ENCODE measurements around the gene ZNF441.
A peak's percentile ranks its signal among the peaks of the same experiment; 100 is the strongest.
"Not testable (repeated sequence)": the region's sequence is repeated elsewhere in the genome, so short reads cannot be mapped to it uniquely, and the experiment has no call there.

ZNF441 gene

GRCh38 chr19:11766597-11767591 is at the start of gene ZNF441:
Gene ZNF441, plus strand, starts transcription at chr19:11767000. Its CDS starts 194 bp downstream, at chr19:11767194.
- peak; percentile 72 for DNase-seq (ENCODE audit: low read depth, low spot score)

- no peak for DNase-seq (ENCODE audit: low read depth, low spot score)
Measured at GRCh38 chr19:11721681-11722080, 45.1 kb upstream of the ZNF441 start.

DNA sequence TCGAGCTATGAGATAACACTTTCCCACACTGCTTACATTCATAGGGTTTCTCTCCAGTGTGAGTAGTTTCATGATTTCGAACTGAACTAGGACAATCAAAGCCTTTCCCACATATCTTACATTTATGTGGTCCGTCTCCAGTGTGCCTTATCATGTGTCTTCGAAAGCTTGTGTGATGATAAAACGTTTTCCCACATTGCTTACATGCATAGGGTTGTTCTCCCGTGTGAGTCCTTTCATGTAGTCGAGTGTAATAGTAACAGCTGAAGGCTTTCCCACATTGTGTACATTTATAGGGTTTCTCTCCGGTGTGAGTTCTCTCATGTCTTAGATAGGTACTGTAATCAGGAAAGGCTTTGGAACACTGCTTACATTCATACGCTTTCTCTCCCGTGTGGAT is 44.4 kb upstream of the ZNF441 start:
- DNase-seq (ENCODE audit: low read depth, low spot score), result no peak

DNA sequence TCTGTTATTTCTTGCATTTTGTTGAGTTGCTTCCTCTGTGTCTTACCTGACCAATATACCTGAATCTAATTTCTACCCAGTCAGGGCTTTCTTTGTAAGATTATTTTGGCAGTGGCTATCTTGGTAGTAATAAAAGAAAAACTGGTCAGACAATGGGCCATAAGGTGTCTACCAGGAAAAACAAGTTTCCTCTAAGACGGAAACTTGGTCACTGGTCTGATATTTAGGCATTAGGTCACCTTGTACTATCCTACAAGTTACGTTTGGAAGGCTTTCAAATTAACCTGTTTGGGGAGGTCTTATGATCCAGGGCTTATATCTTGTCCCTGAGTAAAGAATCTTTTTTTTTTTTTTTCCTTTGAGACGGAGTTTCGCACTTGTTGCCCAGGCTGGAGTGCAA is 37.2 kb upstream of the ZNF441 start:
- no peak for DNase-seq (ENCODE audit: low read depth, low spot score)

DNA sequence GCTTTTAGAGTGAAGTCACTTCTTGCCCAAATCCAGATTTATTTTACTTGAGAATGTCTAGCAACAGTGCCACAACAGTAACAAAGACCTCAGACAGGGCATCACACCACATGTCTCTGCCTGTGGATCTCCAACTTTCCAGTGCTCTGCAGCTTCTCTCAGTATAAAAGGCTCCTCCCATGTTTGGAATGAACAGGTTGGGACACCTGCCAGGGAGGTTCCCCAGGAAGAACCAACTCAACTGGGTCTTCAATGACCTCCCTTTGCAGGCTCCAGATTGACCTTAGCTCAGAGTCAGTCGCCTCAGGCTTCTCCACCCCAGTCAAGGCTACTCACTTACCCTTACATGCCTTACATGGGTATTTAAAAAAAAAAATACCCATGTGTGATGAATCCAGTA is 31.4 kb upstream of the ZNF441 start:
- no peak for DNase-seq (ENCODE audit: low read depth, low spot score)

GRCh38 chr19:11736696-11737095 is 30.1 kb upstream of the ZNF441 start:
- no peak for DNase-seq (ENCODE audit: low read depth, low spot score)

- no peak for DNase-seq (ENCODE audit: low read depth, low spot score)
Measured at GRCh38 chr19:11737964-11738745, 28.6 kb upstream of the ZNF441 start.

DNA sequence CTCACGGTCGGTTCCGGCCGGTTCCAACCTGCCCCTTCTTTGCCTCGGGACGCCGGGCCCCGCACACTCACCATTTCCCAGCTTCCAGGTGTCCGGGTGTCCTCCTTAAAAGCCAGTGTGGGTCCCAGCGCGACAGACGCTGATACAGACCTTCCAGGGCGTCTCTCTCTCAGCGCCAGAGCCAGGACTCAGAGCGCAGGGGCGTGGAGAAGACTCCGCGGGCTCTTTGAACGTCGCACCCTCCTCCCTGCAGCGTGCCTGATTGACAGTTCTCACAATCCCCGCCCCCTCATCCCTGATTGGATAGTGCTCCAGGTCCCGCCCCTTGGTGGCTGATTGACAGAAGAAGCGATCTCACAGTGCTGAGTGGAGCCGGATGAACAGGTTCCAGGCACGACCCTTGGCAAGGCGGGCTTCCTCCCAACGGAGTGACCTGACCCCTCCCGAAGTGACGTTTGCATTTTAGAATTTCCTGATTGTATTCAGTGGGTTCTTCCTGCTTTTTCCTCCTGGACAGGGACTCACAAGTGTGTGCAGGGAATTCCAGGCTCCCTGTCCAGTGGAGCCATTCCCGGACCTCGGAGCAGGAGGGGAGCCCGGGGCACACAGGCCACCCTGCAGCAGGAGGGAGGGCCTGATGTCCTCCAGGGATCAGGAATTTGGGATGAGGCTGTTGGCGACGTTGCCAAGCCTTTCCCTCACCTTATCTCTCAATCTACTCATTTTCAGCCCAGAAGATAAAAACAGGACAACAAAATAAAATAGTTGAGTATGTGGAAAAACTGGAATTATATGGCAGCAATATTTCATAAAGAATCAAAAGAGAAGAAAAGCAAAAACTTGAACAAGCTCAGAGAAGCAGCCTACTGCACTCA is 27.8 kb upstream of the ZNF441 start, which contains the start of gene ZNF823:
TSS of gene ZNF823 (minus strand) at position 201 of the 875 bp plus-strand sequence. CDS start at position 74, 127 bp downstream.
- DNase-seq (ENCODE audit: low read depth, low spot score), result peak; percentile 93

DNA sequence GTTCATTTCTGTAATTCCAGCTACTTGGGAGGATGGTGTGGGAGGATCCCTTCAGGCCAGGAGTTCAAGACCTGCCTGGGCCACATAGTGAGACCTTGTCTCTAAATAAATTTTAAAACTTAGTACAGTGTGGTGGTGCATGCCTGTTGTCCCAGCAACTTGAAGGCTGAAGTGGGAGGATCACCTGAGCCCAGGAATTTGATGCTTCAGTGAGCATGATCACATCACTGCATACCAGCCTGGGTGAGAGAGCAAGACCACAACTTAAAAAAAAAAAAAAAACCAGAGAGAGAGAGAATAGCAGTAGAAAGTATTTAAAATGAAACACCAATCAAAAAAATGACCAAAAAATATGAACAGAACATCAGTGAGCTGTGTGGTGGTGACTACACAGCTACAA is 20.9 kb upstream of the ZNF441 start:
- DNase-seq (ENCODE audit: low read depth, low spot score), result no peak

GRCh38 chr19:11747277-11747676 is 19.5 kb upstream of the ZNF441 start:
- DNase-seq (ENCODE audit: low read depth, low spot score), result no peak

GRCh38 chr19:11749751-11750150 is 17.0 kb upstream of the ZNF441 start:
- DNase-seq (ENCODE audit: low read depth, low spot score), result no peak

DNA sequence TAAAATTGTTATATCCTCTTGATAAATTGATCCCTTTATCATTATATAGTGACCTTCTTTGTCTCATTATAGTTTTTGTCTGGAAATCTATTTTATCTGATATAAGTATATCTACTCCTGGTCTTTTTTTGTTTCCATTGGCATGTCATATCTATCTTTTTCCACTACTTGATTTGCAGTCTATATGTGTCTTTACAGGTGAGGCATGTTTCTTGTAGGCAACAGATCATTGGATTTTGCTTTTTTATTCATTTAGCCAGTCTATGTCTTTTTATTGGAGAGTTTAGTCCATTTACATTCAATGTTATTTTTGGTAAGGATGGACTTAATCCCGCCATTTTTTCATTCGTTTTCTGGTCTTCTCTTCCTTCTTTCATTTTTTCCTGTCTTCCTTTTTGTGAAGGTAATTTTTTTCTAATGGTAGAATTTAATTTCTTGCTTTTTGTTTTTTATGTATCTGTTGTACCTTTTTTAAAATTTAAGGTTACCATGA is 14.5 kb upstream of the ZNF441 start:
- no peak for DNase-seq (ENCODE audit: low read depth, low spot score)

DNA sequence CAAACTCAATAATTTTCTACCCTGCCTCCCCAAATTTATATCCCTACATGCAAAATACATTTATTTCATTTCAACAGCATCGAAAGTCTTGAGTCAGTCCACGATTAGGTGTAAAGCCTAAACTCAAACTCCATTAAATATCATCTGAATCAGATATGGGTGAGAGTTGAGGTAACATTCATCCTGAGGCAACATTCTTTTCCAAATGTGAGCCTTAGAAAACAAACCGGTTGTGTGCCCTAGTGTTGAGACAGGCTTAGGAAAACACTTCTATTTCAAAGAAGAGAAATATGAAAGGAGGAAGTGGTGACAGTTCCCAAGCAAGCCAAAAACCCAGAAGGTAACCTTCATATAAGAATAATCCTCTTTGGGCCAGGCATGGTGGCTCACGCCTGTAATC is 12.1 kb upstream of the ZNF441 start:
- DNase-seq (ENCODE audit: low read depth, low spot score), result no peak

DNA sequence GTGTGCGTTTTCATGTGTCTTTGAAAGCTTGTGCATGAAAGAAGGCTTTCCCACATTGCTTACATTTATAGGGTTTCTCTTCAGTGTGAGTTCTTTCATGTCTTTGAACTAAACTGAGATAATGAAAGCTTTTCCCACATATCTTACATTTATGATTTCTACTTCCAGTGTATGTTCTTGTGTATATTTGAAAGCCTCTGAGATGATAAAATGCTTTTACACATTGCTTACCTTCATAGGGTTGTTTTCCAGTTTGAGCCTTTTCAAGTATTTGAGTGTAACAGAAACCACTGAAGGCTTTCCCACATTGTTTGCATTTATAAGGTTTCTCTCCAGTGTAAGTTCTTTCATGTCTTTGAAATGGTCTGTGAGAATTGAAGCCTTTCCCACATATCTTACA is 9.8 kb upstream of the ZNF441 start:
- DNase-seq (ENCODE audit: low read depth, low spot score), result no peak

DNA sequence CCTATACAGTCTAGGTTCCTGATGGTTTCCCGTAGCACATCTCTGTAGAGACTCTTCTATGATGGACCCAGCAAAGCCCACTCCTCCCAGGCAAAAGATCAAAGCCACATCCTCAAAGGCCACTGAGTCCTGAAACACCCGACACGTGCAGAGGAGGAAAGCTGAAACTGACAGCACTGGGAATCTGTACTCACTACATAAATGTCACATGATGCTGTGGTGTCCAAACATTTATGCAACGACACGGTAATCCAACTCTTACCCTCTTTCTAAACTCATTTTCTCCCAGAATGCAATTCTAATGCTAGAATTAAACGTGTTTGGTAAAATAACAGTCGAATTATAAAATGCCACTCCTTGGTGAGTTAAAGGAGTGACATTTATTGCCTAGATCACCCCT is 7.0 kb upstream of the ZNF441 start:
- DNase-seq (ENCODE audit: low read depth, low spot score), result no peak

GRCh38 chr19:11763117-11763516 is 3.7 kb upstream of the ZNF441 start:
- DNase-seq (ENCODE audit: low read depth, low spot score), result no peak

- no peak for DNase-seq (ENCODE audit: low read depth, low spot score)
Measured at GRCh38 chr19:11763611-11764010, 3.2 kb upstream of the ZNF441 start.

GRCh38 chr19:11767633-11768133 is 883 bp downstream of the ZNF441 start:
- DNase-seq (ENCODE audit: low read depth, low spot score), result no peak

DNA sequence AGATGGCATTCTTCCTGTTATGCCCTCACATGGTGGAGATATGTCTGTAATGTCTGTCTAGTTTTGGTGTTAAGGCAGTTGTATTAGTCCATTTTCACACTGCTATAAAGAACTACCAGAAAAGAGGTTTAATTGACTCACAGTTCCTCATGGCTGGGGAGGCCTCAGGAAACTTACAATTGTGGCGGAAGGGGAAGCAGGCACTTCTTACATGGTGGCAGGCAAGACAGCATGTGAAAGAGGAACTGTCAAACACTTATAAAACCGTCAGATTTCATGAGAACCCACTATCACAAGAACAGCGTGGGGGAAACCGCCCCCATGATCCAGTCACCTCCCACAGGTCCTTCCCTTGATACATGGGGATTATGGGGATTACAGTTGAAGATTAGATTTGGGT is 3.2 kb downstream of the ZNF441 start:
- no peak for DNase-seq (ENCODE audit: low read depth, low spot score)

DNA sequence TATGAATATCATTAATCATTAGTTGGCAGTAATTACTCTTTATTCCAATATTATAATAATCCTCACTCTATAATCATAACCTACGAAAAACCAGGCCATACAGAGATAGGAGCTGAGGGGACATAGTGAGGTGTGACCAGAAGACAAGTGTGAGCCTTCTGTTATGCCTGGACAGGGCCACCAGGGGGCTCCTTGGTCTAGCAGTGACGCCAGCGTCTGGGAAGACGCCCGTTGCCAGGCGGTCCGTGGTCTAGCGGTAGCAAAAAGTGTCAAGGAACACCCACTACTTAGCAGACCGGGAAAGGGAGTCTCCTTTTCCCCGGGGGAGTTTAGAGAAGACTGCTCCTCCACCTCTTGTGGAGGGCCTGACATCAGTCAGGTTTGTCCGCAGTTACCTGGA is 4.7 kb downstream of the ZNF441 start:
- not testable (repeated sequence) for DNase-seq (ENCODE audit: low read depth, low spot score)

DNA sequence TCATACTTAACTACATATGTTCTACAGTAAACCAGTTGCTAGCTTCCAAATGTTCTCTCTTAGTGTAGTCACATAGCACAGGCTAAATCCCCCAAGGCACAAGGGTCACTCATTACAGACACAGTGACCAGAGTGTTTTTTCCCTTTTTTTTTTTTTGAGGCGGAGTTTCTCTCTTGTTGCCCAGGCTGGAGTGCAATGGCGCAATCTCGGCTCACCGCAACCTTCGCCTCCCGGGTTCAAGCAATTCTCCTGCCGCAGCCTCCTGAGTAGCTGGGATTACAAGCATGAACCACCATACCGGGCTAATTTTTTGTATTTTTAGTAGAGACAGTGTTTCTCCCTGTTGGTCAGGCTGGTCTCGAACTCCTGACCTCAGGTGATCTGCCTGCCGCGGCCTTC is 9.9 kb downstream of the ZNF441 start:
- DNase-seq (ENCODE audit: low read depth, low spot score), result not testable (repeated sequence)
